PC-9 (cell line): ENCODE measurements around the gene MTREX. TPM values are rescaled to one million over a fixed set of nuclear protein-coding genes. Genes with fewer than 3 reads are reported as not detected.

ENCODE experiments used
- BruUV-seq: library from RNA; stranded (reverse); fragments of 400-500 nt; replicated peaks from 2 replicates; lab custom pipeline; 2021; lab: Mats Ljungman, UMichigan
- CTCF ChIA-PET: fragments of 300-600 bp; sonication (Branson Sonifier 250); formaldehyde crosslinking; loops from one replicate; lab custom pipeline; 2022; ENCODE audit warnings: antibody characterized with exemption; lab: Charles Lee
- POLR2A ChIA-PET: fragments of 300-600 bp; sonication (Branson Sonifier 250); formaldehyde crosslinking; loops from one replicate; lab custom pipeline; 2022; ENCODE audit warnings: antibody characterized with exemption; ENCODE audit not compliant: unreplicated experiment; lab: Charles Lee
- DNase-seq, 2 experiments: peaks; one replicate each; pipeline versions ENCODE4 v3.0.0 to v3.0.0-alpha.2; 2015 to 2022; ENCODE audit warnings: mixed read lengths in 1 of 2
- H2AFZ ChIP-seq: fragments of 200-600 bp; sonication (generic); 2 replicates; pipeline ENCODE4 v1.8.1; 2017; ENCODE audit warnings: antibody characterized with exemption
- H3F3A ChIP-seq: fragments of 200-600 bp; sonication (generic); 2 replicates; pipeline ENCODE4 v1.8.1; 2017; ENCODE audit warnings: antibody characterized with exemption, mild to moderate bottlenecking, low read depth; ENCODE audit not compliant: insufficient read depth
- H3K27ac ChIP-seq: fragments of 200-600 bp; sonication (generic); 2 replicates; pipeline ENCODE4 v1.6.1; 2016; ENCODE audit warnings: mixed run types
- H3K27me3 ChIP-seq: fragments of 200-600 bp; sonication (generic); 2 replicates; pipeline ENCODE4 v1.6.1; 2016; ENCODE audit warnings: low read depth, mixed run types; ENCODE audit not compliant: insufficient read depth
- H3K36me3 ChIP-seq: fragments of 200-600 bp; sonication (generic); 2 replicates; pipeline ENCODE4 v1.6.1; 2016; ENCODE audit warnings: low read depth, mixed run types
- H3K4me1 ChIP-seq: fragments of 200-600 bp; sonication (generic); replicated peaks from 2 replicates; pipeline ENCODE4 v1.6.1; 2016; ENCODE audit warnings: mixed run types; ENCODE audit not compliant: insufficient read depth
- H3K4me2 ChIP-seq: fragments of 200-600 bp; sonication (generic); 2 replicates; pipeline ENCODE4 v1.6.1; 2017; ENCODE audit warnings: mixed run types
- H3K4me3 ChIP-seq: fragments of 200-600 bp; sonication (generic); 2 replicates; pipeline ENCODE4 v1.6.1; 2016; ENCODE audit warnings: mixed run types
- H3K79me2 ChIP-seq: fragments of 200-600 bp; sonication (generic); 2 replicates; pipeline ENCODE4 v1.6.1; 2017; ENCODE audit warnings: low read depth, mixed run types
- H3K9me2 ChIP-seq: fragments of 200-600 bp; sonication (generic); 2 replicates; pipeline ENCODE4 v1.8.1; 2017; ENCODE audit warnings: mild to moderate bottlenecking; ENCODE audit not compliant: insufficient read depth
- H3K9me3 ChIP-seq: fragments of 200-600 bp; sonication (generic); 2 replicates; pipeline ENCODE4 v1.8.1; 2016; ENCODE audit warnings: low read depth; ENCODE audit not compliant: insufficient read depth
- H4K20me1 ChIP-seq: fragments of 200-600 bp; sonication (generic); 2 replicates; pipeline ENCODE4 v1.8.1; 2017; ENCODE audit not compliant: insufficient read depth
- EZH2 ChIP-seq: fragments of 200-600 bp; sonication (generic); IDR thresholded peaks from 2 replicates; pipeline ENCODE4 v1.8.0; 2017; ENCODE audit warnings: antibody characterized with exemption, low read depth
- intact Hi-C: fragments of 100-400 bp; cut with micrococcal nuclease; formaldehyde crosslinking; loops from one replicate; pipeline ENCODE4 v1.10.0; 2022; ENCODE audit not compliant: unreplicated experiment
- total RNA-seq: library from RNA; stranded (reverse); gene quantifications from 2 replicates; pipeline ENCODE4 v1.2.3, GENCODE V29; 2021
- TF ChIP-seq, protein P1 (sequence below): fragments of 200-600 bp; sonication (generic); conservative IDR thresholded peaks from 2 replicates; pipeline ENCODE4 v1.6.1; 2017; ENCODE audit warnings: mixed run types, antibody characterized with exemption, mild to moderate bottlenecking, moderate library complexity

MTREX gene
- total RNA-seq, 1 experiment from 2014 or later: 56.7 TPM

GRCh38 chr5:55303238-55303690, 4.5 kb upstream of the MTREX start:
- POLR2A ChIA-PET: no interaction called here
- no TSS peak for BruUV-seq
- H4K20me1 ChIP-seq: no peaks in the 10 kb centered on the region
- no peaks in the 10 kb centered on the region for H3K9me3 ChIP-seq
- no peaks in the 10 kb centered on the region; the same call in 1 of the 2 replicates for H3K36me3 ChIP-seq
- H3K27me3 ChIP-seq: no peaks in the 10 kb centered on the region
- H3K79me2 ChIP-seq: peaks cover 51% of the 10 kb centered on the region
- intact Hi-C loops: no loop called here
- H3K4me1 ChIP-seq: peaks cover 24% of the 10 kb centered on the region
- CTCF ChIA-PET: no interaction called here
- H3K27ac ChIP-seq: peak overlapping the region; percentile 29; the same call in 1 of the 2 replicates
- no peak overlapping the region for H2AFZ ChIP-seq
- peak in 1 of 2 experiments; percentile 5 for DNase-seq
- H3F3A ChIP-seq: peaks cover 9% of the 10 kb centered on the region; the same call in 1 of the 2 replicates
- TF ChIP-seq, protein P1, sequence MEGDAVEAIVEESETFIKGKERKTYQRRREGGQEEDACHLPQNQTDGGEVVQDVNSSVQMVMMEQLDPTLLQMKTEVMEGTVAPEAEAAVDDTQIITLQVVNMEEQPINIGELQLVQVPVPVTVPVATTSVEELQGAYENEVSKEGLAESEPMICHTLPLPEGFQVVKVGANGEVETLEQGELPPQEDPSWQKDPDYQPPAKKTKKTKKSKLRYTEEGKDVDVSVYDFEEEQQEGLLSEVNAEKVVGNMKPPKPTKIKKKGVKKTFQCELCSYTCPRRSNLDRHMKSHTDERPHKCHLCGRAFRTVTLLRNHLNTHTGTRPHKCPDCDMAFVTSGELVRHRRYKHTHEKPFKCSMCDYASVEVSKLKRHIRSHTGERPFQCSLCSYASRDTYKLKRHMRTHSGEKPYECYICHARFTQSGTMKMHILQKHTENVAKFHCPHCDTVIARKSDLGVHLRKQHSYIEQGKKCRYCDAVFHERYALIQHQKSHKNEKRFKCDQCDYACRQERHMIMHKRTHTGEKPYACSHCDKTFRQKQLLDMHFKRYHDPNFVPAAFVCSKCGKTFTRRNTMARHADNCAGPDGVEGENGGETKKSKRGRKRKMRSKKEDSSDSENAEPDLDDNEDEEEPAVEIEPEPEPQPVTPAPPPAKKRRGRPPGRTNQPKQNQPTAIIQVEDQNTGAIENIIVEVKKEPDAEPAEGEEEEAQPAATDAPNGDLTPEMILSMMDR: no peak
- TF ChIP-seq EZH2: no peak
- H3K4me3 ChIP-seq: no peak overlapping the region
- H3K4me2 ChIP-seq: no peak overlapping the region
- H3K9me2 ChIP-seq: no peaks in the 10 kb centered on the region

DNA sequence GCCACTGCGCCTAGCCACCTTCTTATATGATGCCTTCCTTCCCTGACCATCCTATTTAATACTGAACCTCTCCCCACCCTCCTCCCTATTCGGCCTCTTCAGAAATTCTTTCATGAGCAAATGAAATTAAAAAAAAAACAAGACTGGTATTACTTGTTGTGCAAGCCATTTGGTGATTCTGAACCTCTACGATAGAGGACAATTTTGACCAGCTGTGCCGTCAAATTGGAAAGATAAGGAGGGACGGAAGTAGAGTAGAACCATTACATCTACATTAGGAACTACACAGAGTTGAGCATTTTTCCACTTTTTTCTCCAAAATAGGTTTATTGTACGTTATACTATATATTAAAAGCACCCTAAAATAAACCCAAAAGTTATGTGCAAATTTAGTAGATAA, 3.2 kb upstream of the MTREX start:
- H3K79me2 ChIP-seq: peaks cover 65% of the 10 kb centered on the region
- TF ChIP-seq EZH2: no peak
- TF ChIP-seq, protein P1: no peak
- no peaks in the 10 kb centered on the region for H3K9me2 ChIP-seq
- no peaks in the 10 kb centered on the region for H3K9me3 ChIP-seq
- peaks cover 34% of the 10 kb centered on the region for H3K4me1 ChIP-seq
- H4K20me1 ChIP-seq: no peaks in the 10 kb centered on the region
- no peak overlapping the region for H3K27ac ChIP-seq
- H3K4me2 ChIP-seq: no peak overlapping the region
- peaks cover 9% of the 10 kb centered on the region; the same call in 1 of the 2 replicates for H3F3A ChIP-seq
- CTCF ChIA-PET: no interaction called here
- no peak overlapping the region for H2AFZ ChIP-seq
- no peak for DNase-seq
- H3K27me3 ChIP-seq: no peaks in the 10 kb centered on the region
- intact Hi-C loops: no loop called here
- H3K36me3 ChIP-seq: no peaks in the 10 kb centered on the region; the same call in 1 of the 2 replicates
- H3K4me3 ChIP-seq: no peak overlapping the region
- no TSS peak for BruUV-seq
- POLR2A ChIA-PET: no interaction called here

GRCh38 chr5:55305345-55305744, 2.4 kb upstream of the MTREX start:
- H3K9me3 ChIP-seq: no peaks in the 10 kb centered on the region
- no peaks in the 10 kb centered on the region for H3K9me2 ChIP-seq
- ChIA-PET POLR2A (no interaction called here), CTCF (no interaction called here)
- peaks cover 40% of the 10 kb centered on the region for H3K4me1 ChIP-seq
- H3K27ac ChIP-seq: no peak overlapping the region
- peak overlapping the region; percentile 82 for H3K4me2 ChIP-seq
- no peaks in the 10 kb centered on the region for H4K20me1 ChIP-seq
- no TSS peak for BruUV-seq
- H3K27me3 ChIP-seq: no peaks in the 10 kb centered on the region
- no peak overlapping the region for H2AFZ ChIP-seq
- intact Hi-C loops: no loop called here
- H3K4me3 ChIP-seq: peak overlapping the region; percentile 96; the same call in 1 of the 2 replicates
- DNase-seq: no peak
- H3F3A ChIP-seq: peaks cover 9% of the 10 kb centered on the region; the same call in 1 of the 2 replicates
- H3K36me3 ChIP-seq: no peaks in the 10 kb centered on the region; the same call in 1 of the 2 replicates
- H3K79me2 ChIP-seq: peaks cover 72% of the 10 kb centered on the region
- no peak for TF ChIP-seq EZH2
- TF ChIP-seq, protein P1: no peak
